EL (cell line): Measurements from ENCODE around the gene CAMK2B.

Experiments used
- DNase-seq: peaks from one replicate; pipeline ENCODE4 v3.0.0-alpha.2; 2016

The CAMK2B gene

DNA sequence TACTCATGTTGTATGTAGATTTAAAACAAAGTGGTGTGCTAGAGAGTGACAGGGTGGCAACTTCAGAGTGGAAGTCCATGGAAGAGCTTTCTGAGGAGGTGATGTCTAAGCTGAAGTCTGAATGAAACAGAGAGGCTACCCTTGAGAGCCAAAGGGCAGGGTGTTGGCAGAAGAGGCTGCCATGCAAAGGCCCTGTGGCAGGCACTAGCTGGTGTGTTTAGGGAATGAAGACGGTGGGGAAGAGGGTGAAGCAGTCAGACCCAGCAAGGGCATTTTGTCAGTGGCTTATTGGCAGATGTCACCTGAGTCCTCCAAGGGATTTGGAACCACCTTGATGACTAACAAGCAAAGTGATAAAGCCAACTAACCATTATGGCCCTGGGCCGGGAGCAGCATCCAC is 3.7 kb upstream of the CAMK2B start:
- no peak for DNase-seq

DNA sequence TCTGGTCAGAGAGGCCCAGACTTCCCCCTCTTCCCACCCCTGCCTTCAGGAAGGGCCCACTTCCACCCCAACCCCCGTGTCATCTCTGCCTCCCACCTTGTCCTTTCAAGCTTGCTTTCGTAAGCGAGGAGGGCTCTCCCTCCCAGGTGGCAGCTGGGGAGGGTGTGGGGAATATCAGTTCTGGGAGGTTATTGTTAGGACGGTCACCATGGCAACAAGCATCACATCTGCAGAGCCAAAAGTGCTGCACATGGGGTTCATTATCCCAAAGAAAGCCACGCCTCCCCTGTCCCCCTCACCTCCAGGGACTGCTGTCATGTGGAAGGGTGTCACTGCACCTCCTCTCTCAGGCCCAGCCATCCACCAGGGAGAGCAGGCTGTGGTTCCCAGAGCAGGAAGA is 2.6 kb upstream of the CAMK2B start:
- DNase-seq = no peak

DNA sequence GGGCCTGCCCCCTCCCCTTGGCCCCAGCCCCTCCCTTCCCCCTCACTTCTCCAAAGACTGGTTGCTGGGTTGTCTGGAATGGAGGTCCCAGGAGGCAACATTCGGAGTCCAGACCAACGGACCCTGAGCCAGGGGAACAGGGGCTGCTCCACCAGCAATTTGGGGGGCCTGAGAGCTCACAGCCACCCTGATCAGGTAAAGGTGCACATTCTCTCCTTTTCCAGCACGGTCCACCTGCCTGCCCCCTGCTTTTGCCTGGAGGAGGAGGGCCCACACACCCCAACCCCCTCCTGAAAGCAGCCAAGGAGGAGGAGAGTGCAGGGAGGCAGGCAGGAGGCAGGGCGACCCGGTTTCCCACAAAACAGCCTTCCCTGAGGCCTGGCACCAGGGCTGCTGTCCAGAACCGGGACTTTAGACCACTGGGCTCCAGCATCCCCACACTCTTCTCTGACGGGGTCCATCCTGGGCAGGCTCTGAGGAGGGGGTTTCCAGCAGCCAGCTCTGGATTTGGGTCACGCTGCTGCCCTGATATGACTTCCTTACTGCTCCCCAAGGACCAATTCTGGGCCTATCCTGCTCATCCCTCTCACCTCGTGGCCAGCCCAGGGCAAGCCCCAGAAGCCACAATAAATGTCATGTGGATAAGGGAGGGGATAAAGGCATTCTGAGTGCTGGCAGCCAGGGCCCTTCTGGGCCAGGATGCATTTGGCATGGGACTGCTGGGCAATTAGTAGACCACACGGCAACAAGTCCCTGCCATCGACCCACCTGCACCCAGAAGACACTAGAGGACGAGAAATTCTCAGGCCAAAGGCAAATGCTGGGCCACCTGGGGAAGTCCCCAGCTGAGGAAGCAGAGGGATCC is 1.1 kb upstream of the CAMK2B start:
- no peak for DNase-seq

DNA sequence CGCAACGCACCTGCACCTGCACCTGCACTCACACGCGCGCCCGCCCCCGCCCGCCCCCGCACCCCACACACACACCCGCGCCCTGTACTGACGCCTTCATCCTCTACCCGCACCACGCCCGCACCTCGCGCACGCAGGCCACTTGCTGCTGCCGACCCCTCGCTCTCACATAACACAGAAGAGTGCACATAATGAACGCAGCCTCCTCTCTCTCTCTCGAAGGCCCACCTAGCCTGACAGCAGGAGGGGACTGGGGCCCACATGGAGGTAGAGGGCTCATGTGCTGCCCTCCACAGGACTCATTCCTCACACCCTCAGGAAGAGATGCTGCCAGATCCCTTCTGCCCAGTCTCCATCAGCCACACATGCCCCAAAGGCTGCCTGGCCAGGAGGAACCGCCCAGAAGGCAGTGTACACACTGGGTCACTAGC is 432 bp upstream of the CAMK2B start:
- no peak for DNase-seq

DNA sequence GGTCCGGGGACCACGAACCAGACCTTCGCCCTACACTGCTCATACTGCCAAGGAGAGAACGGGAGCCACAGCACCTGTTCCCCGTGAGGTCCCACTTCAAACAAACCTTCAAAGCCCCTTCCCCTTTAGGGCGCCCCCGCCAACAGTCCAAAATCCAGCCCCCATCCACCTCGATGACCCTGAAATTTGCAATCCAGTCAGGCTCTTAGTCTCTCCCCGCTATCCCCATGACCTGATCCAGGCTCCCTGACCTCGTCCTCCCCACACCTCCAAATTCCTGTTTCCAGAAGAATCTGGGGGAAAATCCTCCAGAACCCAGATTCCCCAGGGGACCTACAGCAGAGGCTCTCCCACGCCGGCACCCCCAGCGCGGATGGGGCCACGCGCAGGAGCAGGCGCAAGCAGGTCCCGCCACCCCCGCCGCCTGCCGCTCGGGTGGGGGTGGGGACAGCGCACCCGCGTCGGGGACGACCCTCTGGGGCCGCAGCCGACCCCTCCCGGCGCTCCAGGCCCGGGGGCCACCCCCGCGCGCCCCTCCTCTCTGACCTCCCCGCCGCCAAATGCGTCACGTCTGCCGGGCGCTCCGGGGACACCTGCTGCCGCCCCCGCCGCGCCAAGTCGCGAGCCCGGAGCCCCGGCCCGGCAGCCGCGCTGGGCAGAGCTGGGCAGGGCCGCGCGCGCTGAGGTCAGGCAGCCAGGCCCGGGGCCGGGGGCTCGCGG is 753 bp downstream of the CAMK2B start:
- DNase-seq = no peak

DNA sequence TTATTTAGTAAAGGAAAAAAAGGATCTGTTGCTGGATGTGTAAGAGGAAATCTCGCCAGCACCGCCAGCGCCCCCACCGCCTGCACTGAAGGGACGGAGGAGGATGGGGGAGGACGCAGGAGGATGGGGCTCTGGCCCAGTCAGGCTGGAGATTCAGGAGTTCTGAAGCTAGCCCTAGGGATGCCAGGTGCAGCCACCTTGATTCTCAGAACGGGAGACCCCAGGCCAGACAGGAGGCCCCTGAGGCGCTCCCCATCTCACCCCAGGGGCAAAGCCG is 1.3 kb downstream of the CAMK2B start:
- DNase-seq = no peak

DNA sequence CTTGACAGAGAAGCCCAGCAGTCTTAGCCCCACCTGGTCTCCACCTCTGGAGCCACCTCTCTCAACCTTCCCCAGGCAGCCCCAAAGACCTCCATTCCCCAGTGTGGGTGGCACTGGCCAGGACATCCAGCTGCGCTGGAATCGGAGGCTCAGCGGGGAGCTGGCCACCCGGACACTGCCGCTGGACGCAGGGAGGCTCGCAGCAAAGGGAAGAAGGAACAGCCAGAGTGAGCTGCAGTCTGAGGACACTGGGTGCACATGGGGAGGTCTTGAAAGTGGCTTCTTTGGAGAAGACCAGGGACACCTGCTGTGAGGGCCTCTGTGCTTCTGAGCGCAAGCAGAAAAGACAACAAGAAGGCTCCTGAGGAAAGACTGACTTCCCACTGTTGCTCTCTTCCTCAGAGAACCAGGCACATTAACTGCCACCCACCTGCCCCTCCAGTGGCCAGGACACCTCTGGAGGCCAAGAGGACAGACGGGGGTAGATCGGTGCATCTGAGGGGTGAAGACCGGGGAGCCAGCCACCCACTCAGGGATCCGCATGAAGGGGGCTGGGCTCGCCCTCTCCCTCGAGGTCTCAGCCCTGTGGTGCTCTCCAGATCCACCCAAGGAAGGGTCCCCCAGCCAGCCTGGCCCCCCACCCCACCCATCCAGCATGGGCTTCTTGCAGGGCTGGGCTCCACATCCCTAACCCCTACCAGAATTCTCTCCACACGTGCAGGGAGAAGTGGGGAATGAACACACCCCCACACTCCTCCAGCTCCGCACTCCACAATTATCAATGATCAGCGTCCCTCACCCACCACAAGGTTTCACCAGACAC is 1.8 kb downstream of the CAMK2B start:
- no peak for DNase-seq

DNA sequence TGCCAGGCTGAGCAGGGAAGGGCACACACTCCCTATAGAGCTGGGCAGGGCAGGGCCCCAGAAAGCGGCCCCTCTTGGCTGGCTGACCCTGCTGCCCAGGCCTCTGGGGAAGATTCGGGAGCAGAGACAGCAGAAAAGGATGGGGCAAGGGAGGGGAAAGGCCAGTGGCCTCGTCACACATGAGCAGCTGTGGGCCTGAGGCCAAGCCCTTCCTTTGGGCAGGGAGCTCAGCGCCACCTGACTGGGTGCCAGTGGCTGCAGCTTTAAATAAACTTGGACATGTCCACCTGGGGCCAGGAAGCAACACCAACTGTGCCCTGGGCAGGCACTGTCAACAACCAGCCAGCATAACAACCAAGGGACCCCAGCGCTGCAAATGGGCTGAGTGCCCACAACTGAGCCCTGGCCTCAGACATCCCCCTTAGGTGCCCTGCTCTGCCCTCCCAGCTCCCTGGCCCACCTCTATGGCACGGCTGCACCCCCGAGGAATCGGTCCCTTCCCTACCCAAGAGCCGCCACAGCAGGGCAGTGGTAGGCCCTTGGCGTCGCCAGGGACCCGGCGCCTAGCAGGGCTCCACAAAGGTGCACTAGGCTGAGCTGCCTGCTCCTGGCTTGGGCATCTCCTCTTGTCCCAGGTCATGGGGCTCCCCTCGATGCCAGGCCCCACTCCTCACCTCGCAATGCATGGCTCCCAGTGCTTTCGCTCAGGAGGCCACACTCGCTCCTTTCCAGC is 2.6 kb downstream of the CAMK2B start:
- DNase-seq = no peak

DNA sequence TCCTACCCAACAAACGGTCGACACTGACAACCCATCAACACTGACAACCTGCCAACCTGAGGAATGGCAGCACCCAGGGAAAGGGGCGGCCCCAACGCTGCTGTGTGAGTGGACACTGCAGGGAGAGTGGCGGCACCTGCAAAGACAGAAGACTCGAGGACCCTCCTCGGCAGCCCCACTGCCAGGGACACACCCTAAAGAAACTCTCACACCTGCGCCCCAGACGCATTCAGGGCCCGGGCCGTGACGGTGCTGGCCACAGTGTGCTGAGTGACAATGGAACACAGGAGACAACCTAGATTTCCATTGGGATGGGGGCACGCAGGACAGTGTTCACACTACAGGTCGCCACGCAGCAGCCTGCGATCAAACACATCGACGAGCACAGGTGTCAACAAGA is 3.6 kb downstream of the CAMK2B start:
- DNase-seq = no peak

DNA sequence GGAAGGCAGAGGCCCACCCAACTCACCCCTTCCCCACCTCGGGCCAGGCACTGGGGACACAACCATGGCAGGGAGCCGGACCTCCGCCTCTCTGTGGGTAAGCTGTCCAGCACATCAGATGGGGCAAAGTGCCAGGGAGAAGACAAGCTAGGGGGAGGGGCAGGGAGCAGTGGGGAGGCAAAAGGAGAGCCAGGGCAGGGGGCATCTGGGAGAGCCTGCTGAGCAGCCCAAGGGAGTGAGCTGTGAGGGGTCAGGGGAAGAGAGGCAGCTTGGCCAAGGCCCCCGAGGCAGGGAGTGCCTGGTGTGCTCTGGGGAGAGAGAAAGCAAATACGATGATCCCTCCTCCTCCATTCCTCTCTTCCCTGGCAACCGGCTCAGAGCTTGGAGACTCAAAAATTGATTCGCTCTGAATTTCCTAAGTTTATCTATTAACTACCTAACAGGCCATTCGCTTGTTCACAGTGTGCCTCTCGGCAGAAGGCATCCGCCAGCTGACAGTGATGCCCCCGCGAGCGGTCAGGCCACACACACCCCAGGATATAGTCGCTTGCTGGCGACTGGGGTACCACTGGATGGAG is 4.5 kb downstream of the CAMK2B start:
- DNase-seq = no peak

DNA sequence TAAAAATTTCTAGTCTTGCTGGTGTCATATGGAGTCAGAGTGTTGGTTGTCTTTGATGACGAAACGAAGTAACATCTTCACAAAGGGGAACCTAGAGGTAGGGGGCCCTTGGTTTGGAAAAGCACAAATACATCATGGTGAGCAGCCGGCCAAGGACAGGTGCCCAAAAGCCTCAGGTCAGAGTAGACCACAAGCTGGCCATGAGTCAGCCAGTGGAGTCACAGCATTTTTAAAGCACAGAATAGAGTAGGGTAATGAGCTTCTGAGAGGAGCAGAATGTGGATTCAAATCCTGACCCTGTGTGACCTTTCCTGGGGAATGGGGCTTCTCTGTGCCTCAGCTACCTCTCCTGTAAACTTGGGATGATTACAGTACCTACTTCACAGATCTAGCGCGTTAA is 5.3 kb downstream of the CAMK2B start:
- DNase-seq = no peak

DNA sequence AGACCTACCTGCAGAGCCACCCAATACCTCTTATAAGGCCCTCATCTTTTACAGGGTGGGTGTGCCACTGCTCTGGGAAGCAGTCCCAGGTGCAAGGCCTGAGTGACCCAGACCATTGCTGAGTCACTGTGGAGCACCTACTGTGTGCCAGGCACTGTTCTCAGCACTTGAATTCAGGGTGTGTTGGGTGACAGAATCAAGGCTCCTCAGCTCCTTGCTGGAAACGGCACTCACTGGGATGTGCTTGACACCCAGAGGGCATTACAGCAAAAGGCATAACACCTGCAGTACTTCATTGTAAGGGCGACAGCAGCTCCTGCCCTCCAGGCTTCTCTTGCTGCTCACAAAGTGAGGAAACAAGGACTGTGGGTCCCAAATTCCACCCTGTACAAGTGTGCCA is 7.1 kb downstream of the CAMK2B start:
- no peak for DNase-seq

DNA sequence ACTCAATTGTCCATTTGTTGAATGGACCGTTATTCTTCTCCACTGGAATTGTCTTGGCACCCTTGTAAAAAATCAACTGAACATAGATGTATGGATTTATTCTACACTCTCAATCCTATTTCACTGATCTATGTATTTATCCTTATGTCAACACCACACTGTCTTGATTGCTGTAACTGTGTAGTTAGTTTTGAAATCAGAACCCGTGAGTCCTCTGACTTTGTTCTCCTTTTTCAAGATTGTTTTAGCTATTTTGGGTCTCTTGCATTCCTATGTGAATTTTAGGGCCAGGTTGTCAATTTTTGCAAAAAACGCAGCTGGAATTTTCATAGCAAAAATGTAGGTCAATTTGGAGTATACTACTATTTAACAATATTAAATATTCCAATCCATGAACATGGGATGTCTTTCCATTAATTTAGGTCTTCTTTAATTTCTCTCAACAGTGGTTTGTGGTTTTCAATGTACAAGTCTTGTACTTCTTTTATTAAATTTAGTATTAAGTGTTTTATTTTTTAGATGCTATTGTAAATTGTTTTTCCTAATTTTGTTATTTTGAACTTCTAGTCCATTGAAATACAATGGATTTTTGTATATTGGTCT is 10.0 kb downstream of the CAMK2B start:
- no peak for DNase-seq

DNA sequence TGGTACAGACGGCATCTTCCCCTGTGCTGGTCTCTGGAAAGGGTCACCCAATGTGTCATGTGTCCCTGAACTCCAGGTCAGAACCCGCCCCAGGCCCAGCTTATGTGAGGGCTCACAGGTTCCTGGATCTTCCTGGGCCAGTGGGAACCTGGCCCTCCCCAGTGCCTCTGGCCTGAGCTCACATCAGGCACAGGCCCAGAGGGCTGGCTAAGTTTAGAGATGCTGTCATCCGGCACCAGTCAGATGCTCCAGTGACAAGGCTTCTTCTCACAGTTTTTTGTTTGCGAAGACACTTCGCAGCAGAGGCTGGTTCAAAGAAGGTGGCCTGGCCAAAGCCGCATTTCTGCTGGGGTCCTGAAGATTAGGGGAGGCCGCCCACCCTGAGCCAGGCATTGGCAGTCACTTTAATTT is 11.8 kb downstream of the CAMK2B start:
- no peak for DNase-seq

DNA sequence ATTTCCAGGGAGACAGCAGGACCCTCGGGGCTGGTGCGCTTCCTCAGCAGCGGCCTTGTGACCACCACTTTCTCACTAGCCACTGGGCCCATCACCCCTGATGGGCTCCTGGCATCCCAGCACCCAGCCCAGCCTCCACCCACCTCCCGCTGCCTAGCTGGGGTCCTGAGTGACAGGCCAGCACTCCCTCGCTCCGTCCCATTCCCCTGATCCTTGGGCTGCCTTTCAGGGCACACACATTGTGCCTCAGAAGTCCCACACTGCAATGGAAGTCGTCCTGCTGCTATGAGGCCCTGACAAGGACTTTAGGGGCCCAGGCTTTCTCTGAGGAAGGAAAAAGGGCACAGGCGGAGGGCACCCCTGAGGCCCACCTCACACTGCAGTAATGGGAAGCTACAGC is 12.4 kb downstream of the CAMK2B start:
- DNase-seq = no peak

DNA sequence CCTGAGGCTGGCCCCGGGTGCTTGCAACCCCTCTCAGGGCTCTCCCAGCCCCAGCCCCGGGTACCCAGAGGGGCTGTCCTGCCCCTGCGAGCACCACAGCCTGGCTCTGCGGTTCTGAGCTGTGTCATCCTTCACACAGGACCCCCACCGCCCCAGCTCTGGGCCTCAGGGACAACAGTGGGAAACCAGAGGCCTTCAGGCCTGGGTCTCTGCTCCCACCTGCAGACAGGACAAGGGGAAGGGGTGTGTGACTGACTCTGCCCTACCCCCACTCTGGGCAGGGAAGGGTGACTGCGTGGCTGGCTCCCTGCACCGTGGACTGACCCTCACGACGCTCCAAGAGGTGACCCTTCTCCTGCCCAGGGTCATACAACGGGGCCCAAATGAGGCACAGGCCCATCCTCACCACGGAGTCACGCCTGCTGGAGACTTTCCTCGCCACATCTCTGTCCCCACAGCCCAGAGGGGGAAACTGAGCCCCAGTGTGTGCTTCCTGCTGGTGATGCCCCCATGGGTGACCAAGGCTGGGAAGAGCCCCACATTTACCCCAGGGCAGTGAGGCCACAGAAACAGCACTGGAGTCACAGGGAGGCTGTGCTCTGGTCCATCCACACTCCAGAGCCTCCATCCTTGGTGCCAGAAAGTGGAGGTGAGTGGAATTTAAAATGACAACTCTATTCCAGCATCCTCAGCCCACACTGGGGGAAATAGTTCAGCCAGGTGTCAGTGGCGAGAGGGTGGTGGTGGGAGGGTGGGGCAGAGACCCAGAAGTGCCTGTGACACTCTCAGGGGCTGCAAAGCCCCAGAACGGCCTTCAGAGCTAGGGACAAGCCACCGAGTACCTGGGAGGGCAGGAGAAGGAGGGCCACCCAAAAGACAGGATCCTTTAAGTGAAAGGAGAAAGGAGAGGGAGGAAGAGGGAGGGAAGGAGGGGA is 13.6 kb downstream of the CAMK2B start:
- no peak for DNase-seq

DNA sequence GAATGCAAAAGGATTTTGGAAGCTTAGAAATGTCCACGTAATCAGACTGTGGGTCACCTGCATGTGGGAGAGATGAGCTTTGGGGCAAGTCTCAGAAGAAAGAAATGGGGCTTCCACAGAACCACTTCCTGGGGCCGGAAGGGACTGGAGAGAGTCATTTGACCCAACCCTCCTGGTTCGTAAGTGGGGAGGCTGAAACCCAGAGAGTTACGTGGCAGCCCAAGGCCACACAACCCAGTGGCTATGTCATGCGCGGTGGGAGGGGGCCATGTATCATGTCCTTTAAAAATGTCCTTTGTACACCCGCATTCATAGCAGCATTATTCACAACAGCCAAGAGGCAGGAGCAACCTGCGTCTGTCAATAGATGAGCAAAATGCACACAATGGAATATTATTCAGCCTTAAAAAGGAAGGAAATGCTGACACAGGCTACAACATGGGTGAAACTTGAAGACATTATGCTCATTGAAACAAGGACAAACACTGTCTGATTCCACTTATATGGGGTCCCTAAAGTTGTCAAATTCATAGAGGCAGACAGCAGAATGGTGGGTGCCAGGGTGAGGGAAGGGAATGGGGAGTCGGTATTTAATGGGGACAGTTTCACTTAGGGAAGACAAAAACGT is 15.1 kb downstream of the CAMK2B start:
- no peak for DNase-seq

DNA sequence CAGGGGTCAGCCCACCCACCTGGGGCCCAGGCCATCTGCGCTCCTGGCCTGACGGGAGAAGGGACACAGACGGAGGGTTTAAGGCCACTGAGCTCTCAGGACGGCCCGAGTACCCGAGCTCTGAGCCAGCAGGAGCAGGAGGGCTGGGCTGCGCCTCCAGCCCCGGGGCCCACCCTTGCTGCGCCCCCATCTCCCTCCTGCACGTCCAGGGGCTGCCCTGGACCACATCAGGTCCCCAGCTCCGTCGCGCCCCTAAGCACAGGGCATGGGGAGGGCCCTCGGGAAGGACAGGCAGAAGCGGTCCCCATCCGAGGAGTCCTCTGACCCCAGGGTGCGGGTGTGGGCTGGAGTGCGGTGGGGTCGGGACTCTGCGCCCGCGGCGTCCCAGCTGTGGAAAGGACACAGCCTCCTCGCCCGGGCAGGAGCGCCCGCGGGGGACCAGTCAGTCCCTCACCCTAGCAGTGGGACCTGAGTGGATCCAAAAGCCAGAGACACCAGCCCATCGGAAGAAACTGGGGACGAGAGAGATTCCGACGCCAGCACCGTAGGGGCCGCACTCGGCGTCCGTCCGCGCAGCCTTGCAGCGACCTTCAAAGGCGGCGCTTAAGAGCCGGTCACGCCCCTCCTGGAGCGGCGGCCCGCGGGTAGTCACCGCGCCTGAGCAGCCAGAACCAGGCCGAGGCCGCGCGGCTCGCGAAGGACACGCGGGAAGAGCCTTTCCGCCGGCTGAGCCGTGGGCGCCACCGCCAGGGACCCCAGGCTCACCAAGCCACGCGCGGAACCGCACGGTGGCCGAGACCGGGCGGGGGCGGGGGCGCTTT is 15.9 kb downstream of the CAMK2B start:
- DNase-seq = peak; percentile 60

DNA sequence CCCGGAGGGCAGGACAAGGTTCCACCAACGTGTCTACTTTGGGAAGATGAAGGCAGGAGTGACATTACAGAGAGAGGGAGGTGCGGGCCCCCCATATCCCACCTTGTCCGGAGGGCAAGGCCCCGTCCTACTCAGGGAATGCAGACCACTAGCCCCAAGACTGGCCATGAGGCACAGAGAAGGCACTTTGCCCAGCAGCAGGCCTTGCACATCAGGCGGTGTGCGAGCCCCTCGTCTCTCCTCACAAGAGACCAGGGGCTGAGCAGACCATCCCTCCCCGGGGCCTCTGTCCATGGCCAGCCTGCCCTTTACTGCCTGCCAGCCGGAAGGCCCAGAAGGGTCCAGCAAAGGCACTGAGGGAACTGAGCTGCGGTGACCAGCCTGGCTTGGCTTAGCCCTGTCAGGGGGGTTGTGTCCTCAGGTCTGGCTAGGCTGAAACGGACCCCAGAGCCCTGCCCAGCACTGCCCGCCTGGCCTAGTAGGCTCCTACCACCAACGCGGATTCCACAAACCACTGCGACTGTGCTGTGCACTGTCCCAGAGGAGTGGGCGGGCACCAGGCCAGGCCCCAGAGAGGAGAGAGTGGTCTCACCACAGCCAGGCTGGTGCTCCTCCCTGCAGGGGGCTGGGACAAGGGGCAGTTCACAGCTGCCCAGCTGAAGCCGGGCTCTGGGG is 16.7 kb downstream of the CAMK2B start:
- no peak for DNase-seq
